Measurements from ENCODE around the gene SLC10A7. TPM values are rescaled to one million over a fixed set of nuclear protein-coding genes. Genes with fewer than 3 reads are reported as not detected.

Gene SLC10A7
- total and polyA plus RNA-seq, 4 donors = 3.7 to 18.7 (median 7.6) TPM

- 99% methylated on average over 1 of the region's 1 CpG for WGBS
- no peak overlapping the region for H3K27ac ChIP-seq (ENCODE audit: low read depth in 1 of 2, low read length in 2 of 2)
- TF ChIP-seq GABPA (IDR thresholded peaks at IDR 0.05 in 1 of 2, conservative IDR thresholded peaks at IDR 0.05 in 1 of 2) (no peak), ATF3 (IDR thresholded peaks at IDR 0.05) (no peak), MAX (IDR thresholded peaks at IDR 0.05) (no peak), SP1 (IDR thresholded peaks at IDR 0.05) (no peak), HNF4A (conservative IDR thresholded peaks at IDR 0.05) (no peak), FOXA2 (IDR thresholded peaks at IDR 0.05) (no peak), YY1 (IDR thresholded peaks at IDR 0.05) (no peak), JUND (IDR thresholded peaks at IDR 0.05) (no peak), HNF4G (IDR thresholded peaks at IDR 0.05) (no peak), EGR1 (IDR thresholded peaks at IDR 0.05; ENCODE audit: low read depth in 2 of 2) (no peak), FOXA1 (IDR thresholded peaks at IDR 0.05) (no peak), CTCF (IDR thresholded peaks at IDR 0.05; ENCODE audit: low read depth, low read length, missing input control) (no peak), REST (IDR thresholded peaks at IDR 0.05) (no peak), RXRA (IDR thresholded peaks at IDR 0.05) (no peak), NR2F2 (IDR thresholded peaks at IDR 0.05) (no peak), ZBTB33 (IDR thresholded peaks at IDR 0.05) (no peak), RAD21 (IDR thresholded peaks at IDR 0.05) (no peak), TAF1 (conservative IDR thresholded peaks at IDR 0.05) (no peak)
These were observed 204.0 kb downstream of the SLC10A7 start for GRCh38 chr4:146317783-146318182.

More at GRCh38 chr4:146317783-146318182, 204.0 kb downstream of the SLC10A7 start:
- Histone ChIP-seq H3K4me3 (ENCODE audit: low read depth in 1 of 3, low read length in 3 of 3) (no peak overlapping the region), H3K36me3 (ENCODE audit: control insufficient read depth in 4 of 4, insufficient read depth in 3 of 4, low read depth in 1 of 4, low read length in 3 of 4) (no peaks in the 10 kb centered on the region), H3K4me1 (ENCODE audit: control insufficient read depth in 4 of 4, insufficient read depth in 4 of 4, low read length in 3 of 4) (no peaks in the 10 kb centered on the region), H3K27me3 (ENCODE audit: control insufficient read depth in 4 of 4, insufficient read depth in 4 of 4, low read length in 3 of 4) (no peaks in the 10 kb centered on the region), H3K9me3 (ENCODE audit: control insufficient read depth in 4 of 4, low read length in 3 of 4) (no peaks in the 10 kb centered on the region), H3K9ac (ENCODE audit: low read depth in 1 of 2, low read length in 2 of 2) (no peak overlapping the region)
- DNase-seq (ENCODE audit: low spot score) = no peak
